Measurements from ENCODE around the gene TRIM32.

TRIM32 gene

GRCh38 chr9:116749176-116749575 is 62.1 kb downstream of the TRIM32 start:
- no peaks in the 10 kb centered on the region for H3K9me3 ChIP-seq (ENCODE audit: control insufficient read depth, insufficient read depth, low read length)
- H3K4me3 ChIP-seq (ENCODE audit: low read depth, low read length), result no peak overlapping the region
- H3K36me3 ChIP-seq (ENCODE audit: control insufficient read depth, insufficient read depth, low read length), result no peaks in the 10 kb centered on the region
- no peak overlapping the region for H3K9ac ChIP-seq (ENCODE audit: low read depth, low read length)
- H3K27me3 ChIP-seq (ENCODE audit: control insufficient read depth, insufficient read depth, low read length), result no peaks in the 10 kb centered on the region
- H3K4me1 ChIP-seq (ENCODE audit: control insufficient read depth, insufficient read depth, low read length), result peaks cover 6% of the 10 kb centered on the region

GRCh38 chr9:116749772-116750171 is 62.7 kb downstream of the TRIM32 start:
- no peak overlapping the region for H3K4me3 ChIP-seq (ENCODE audit: low read depth, low read length)
- no peaks in the 10 kb centered on the region for H3K27me3 ChIP-seq (ENCODE audit: control insufficient read depth, insufficient read depth, low read length)
- H3K4me1 ChIP-seq (ENCODE audit: control insufficient read depth, insufficient read depth, low read length), result peaks cover 6% of the 10 kb centered on the region
- H3K9me3 ChIP-seq (ENCODE audit: control insufficient read depth, insufficient read depth, low read length), result no peaks in the 10 kb centered on the region
- no peak overlapping the region for H3K9ac ChIP-seq (ENCODE audit: low read depth, low read length)
- H3K36me3 ChIP-seq (ENCODE audit: control insufficient read depth, insufficient read depth, low read length), result no peaks in the 10 kb centered on the region

GRCh38 chr9:116750510-116750909 is 63.4 kb downstream of the TRIM32 start:
- H3K4me3 ChIP-seq (ENCODE audit: low read depth, low read length), result no peak overlapping the region
- H3K27me3 ChIP-seq (ENCODE audit: control insufficient read depth, insufficient read depth, low read length), result no peaks in the 10 kb centered on the region
- H3K9ac ChIP-seq (ENCODE audit: low read depth, low read length), result no peak overlapping the region
- H3K36me3 ChIP-seq (ENCODE audit: control insufficient read depth, insufficient read depth, low read length), result no peaks in the 10 kb centered on the region
- H3K4me1 ChIP-seq (ENCODE audit: control insufficient read depth, insufficient read depth, low read length), result peaks cover 6% of the 10 kb centered on the region
- H3K9me3 ChIP-seq (ENCODE audit: control insufficient read depth, insufficient read depth, low read length), result no peaks in the 10 kb centered on the region

Measured in iPS-15b (cell line).